ENCODE results near the gene CALD1. TPM values are rescaled to one million over a fixed set of nuclear protein-coding genes. Genes with fewer than 3 reads are reported as not detected.

CALD1 gene
- total RNA-seq, 4 donors from 2014 or later = 32.3 to 462 (median 98.4) TPM

GRCh38 chr7:134985894-134986362 lies 206.5 kb downstream of the CALD1 start:
- H3K4me3 ChIP-seq = peak overlapping the region; percentile 74 to 83 (median 78)
- H3K27me3 ChIP-seq = no peaks in the 10 kb centered on the region
- H3K4me1 ChIP-seq = peaks cover 3 to 43% (median 4%) of the 10 kb centered on the region in 3 donors
- H3K27ac ChIP-seq = peak overlapping the region; percentile 81 to 93 (median 88)
- DNase-seq = no peak
- WGBS, 2 donors = 48 to 52% methylated on average over 8 of the region's 8 CpGs
- no peak for TF ChIP-seq POLR2A (IDR thresholded peaks at IDR 0.05)
- TF ChIP-seq, protein P1, sequence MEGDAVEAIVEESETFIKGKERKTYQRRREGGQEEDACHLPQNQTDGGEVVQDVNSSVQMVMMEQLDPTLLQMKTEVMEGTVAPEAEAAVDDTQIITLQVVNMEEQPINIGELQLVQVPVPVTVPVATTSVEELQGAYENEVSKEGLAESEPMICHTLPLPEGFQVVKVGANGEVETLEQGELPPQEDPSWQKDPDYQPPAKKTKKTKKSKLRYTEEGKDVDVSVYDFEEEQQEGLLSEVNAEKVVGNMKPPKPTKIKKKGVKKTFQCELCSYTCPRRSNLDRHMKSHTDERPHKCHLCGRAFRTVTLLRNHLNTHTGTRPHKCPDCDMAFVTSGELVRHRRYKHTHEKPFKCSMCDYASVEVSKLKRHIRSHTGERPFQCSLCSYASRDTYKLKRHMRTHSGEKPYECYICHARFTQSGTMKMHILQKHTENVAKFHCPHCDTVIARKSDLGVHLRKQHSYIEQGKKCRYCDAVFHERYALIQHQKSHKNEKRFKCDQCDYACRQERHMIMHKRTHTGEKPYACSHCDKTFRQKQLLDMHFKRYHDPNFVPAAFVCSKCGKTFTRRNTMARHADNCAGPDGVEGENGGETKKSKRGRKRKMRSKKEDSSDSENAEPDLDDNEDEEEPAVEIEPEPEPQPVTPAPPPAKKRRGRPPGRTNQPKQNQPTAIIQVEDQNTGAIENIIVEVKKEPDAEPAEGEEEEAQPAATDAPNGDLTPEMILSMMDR (IDR thresholded peaks at IDR 0.05) = no peak
- intact Hi-C loops (cut with DNase I) = loop anchor here (10.0 kb wide), 1 partner anchor 179 kb away; no protein-coding TSS in a partner anchor
- H3K9me3 ChIP-seq = no peaks in the 10 kb centered on the region
- H3K36me3 ChIP-seq = peaks cover 0 to 10% (median 0%) of the 10 kb centered on the region in 3 donors

GRCh38 chr7:134986363-134987251 lies 207.2 kb downstream of the CALD1 start, which contains the start of gene AGBL3:
AGBL3 (plus strand) TSS chr7:134986508; CDS start chr7:134987934, 1,426 bp downstream.
- H3K36me3 ChIP-seq = peaks cover 0 to 10% (median 0%) of the 10 kb centered on the region in 3 donors

DNA sequence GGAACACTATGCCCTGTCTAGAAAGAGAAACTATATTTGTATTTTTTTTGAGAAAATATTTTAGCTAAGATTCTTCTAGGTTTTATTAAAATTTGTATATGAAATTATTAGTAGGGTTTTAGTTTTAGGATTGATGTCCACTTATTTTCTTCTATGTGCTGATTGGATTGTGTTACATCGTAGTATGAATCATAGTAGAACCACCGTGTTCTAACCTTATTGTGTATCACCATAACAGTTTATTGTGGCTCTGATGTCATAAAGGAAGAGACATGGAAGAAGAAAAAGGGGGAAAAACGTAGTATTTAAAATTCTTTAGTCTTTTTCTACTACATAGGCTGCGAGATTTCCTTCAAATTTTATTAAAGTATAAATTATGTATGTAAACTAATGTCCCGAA lies 208.7 kb downstream of the CALD1 start:
- WGBS, 2 donors = 76 to 77% methylated on average over 5 of the region's 5 CpGs
- intact Hi-C loops (cut with DNase I) = loop anchor here (10.0 kb wide), 1 partner anchor 177 kb away; no protein-coding TSS in a partner anchor
- Histone ChIP-seq H3K9me3 (no peaks in the 10 kb centered on the region), H3K4me1 (peaks cover 3 to 59% (median 4%) of the 10 kb centered on the region in 3 donors), H3K27ac (no peak overlapping the region), H3K27me3 (no peaks in the 10 kb centered on the region), H3K36me3 (peaks cover 0 to 10% (median 0%) of the 10 kb centered on the region in 3 donors), H3K4me3 (peak overlapping the region in 1 of 4 donors; percentile 83)
- TF ChIP-seq, protein P1 (IDR thresholded peaks at IDR 0.05) = no peak
- no peak for TF ChIP-seq POLR2A (IDR thresholded peaks at IDR 0.05)
- DNase-seq = no peak

More at GRCh38 chr7:134986363-134987251, 207.2 kb downstream of the CALD1 start, which contains the start of gene AGBL3:
- Histone ChIP-seq H3K27me3 (no peaks in the 10 kb centered on the region), H3K9me3 (no peaks in the 10 kb centered on the region), H3K27ac (peak within 1 kb of the TSS; percentile 81 to 93 (median 88)), H3K4me3 (peak within 1 kb of the TSS; percentile 74 to 83 (median 78)), H3K4me1 (peaks cover 3 to 47% (median 4%) of the 10 kb centered on the region in 3 donors)
- 0 to 2% methylated on average over 16 to 28 of the region's 70 CpGs for WGBS, 2 donors
- intact Hi-C loops (cut with DNase I) = loop anchor here (10.0 kb wide), 1 partner anchor 178 kb away; no protein-coding TSS in a partner anchor
- DNase-seq = peak; percentile 66
- TF ChIP-seq, protein P1 (IDR thresholded peaks at IDR 0.05) = peak; percentile 51 to 68 (median 60)
- TF ChIP-seq POLR2A (IDR thresholded peaks at IDR 0.05) = peak in 2 of 4 donors; percentile 38 to 55

DNA sequence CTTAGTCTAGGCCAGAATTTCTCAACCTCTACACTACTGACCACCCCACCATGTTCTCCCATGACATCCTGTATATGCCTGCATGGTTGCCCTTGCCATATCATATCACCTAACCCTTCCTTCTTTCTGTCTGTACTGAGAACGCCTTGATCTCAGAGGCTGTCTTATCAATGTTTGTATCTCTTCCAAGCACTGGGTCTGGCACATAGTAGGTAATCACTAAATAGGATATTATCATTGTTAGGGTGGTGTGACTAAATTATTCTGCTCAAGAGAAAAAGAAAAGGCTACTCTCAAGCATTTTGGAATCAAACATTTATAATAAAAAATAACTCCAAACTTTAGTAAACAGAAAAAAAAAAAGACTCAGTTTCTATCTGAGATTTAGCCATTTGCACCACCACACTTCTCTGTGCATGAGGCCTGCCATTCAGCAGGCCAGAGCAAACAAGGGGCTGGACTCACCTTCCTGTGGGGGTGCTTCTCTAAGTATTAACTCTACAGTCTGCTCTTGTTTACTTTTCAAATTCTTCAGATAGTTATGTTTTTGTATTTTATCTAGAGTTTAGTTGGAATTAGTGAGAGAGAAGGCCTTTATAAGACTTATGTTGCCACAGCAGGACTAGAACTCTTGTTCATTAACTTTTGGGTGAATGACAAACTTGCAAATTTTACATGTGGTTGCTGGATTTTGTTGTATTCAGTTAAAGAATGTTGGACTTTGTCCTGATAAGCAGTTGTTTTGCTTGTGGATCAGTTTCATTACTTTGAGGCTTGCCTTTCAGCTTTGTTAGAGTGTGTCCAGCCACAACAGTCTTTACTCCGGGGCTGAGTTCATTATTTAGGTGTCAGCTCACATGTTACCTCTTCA lies 212.3 kb downstream of the CALD1 start:
- Histone ChIP-seq H3K27ac (peak overlapping the region in 3 of 4 donors; percentile 23 to 48 (median 43)), H3K9me3 (no peaks in the 10 kb centered on the region), H3K27me3 (no peaks in the 10 kb centered on the region), H3K4me3 (no peak overlapping the region), H3K4me1 (peaks cover 3 to 71% (median 4%) of the 10 kb centered on the region in 3 donors), H3K36me3 (peaks cover 0 to 42% (median 0%) of the 10 kb centered on the region in 3 donors)
- TF ChIP-seq, protein P1 (IDR thresholded peaks at IDR 0.05) = no peak
- no peak for TF ChIP-seq POLR2A (IDR thresholded peaks at IDR 0.05)
- DNase-seq = no peak
- 68 to 84% methylated on average over 2 of the region's 2 CpGs for WGBS, 2 donors
- intact Hi-C loops (cut with DNase I) = no loop called here
